ENCODE data around the gene PTRH1.

PTRH1 gene

DNA sequence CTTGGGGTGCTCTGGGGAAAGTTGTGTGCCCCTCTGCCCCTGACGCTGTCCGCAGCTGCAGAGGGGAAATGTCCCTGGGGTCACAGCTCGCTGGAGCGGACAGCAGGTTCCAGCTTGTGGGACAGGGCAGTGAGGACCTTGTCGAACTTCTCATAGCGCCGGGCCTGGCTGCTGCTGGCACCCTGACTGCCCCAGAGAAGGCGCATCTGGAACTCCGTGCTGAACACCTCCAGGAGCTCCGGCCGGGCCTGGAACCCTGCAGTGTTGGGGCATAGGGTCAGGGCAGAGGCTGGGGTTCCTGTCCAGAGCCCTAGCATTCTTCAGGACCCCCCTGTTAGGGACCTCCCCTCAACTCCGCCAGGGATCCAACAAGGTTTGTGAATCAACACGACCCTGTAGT is 23.2 kb upstream of the PTRH1 start:
- DNase-seq (ENCODE audit: low read depth): no peak
- TF ChIP-seq, protein P1, sequence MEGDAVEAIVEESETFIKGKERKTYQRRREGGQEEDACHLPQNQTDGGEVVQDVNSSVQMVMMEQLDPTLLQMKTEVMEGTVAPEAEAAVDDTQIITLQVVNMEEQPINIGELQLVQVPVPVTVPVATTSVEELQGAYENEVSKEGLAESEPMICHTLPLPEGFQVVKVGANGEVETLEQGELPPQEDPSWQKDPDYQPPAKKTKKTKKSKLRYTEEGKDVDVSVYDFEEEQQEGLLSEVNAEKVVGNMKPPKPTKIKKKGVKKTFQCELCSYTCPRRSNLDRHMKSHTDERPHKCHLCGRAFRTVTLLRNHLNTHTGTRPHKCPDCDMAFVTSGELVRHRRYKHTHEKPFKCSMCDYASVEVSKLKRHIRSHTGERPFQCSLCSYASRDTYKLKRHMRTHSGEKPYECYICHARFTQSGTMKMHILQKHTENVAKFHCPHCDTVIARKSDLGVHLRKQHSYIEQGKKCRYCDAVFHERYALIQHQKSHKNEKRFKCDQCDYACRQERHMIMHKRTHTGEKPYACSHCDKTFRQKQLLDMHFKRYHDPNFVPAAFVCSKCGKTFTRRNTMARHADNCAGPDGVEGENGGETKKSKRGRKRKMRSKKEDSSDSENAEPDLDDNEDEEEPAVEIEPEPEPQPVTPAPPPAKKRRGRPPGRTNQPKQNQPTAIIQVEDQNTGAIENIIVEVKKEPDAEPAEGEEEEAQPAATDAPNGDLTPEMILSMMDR (conservative IDR thresholded peaks at IDR 0.05; ENCODE audit: low read length): no peak
- H3K4me3 ChIP-seq (ENCODE audit: low read length): no peak overlapping the region

DNA sequence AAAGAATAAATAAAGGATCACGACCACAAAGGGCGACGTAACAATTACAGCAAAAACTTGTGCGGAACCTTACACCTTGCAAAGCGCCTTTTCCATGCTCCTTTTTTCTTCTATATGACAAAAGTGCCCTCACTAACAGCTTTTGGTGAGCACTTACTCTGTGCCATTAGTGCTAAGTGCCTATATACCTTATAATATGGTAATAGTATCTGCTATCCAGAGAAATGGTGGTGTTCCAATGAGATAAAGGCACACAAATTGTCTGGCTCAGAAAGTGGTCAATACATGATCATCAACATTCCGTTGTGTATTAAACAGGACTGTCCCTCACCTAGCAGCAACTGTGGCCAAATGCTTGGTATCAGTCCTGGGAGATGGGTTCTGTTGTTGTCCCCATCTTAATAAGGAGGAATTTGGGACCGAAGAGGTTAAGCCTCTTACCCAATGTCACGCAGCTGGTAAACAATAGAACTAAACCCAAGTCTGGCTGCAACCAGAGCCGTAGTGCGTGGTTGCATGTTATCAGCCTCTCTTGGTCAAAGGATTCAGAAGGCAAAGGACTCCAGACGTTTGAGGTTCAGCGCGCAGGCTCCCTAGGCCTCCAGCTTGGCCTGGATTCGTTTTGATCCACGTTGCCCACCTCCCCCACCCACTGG is 20.2 kb upstream of the PTRH1 start:
- DNase-seq (ENCODE audit: low read depth): no peak
- H3K4me3 ChIP-seq (ENCODE audit: low read length): no peak overlapping the region
- TF ChIP-seq, protein P1 (conservative IDR thresholded peaks at IDR 0.05; ENCODE audit: low read length): no peak

DNA sequence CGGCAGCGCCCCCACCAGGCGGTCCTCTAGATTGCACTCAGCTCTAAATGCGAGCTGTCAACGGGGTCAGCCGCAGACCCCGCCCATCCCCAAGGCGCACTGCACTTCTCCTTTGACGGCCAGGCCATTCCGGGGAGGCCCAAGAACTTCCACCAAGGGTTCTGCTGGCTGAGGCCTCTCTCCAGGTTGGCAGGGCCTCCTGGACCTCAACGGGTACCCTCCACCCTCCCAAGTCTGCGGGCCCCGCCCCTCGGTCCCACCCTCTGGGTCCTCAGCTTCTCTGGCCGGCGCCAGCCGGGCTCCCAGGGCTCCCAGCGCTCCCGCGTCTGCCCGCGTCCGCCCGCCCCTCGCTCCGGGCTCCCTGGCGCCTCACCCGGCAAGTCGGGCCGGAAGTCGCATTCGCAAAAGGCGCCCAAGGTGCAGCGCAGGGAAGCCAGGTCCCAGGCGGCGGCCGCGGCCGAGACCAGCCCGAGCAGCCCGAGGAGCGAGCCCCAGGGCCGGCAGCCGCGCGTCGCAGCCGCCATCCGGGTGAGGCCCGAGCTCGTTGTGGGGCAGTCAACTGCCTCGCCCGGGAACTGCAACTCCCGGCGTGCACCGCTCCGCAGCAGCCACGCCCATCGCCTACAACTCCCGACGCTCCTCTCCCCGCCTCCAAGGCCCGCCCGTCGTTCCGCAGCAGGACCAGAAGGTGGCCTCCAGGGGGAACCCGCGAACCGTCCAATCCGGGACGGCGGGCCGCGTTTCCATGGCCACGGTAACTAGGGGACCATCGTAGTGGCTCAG is 19.5 kb upstream of the PTRH1 start, which contains the start of gene TOR2A:
Gene TOR2A (minus strand): TSS at position 548 of the 783 bp plus-strand sequence. CDS start 24 bp downstream, at position 524.
- TF ChIP-seq, protein P1 (conservative IDR thresholded peaks at IDR 0.05; ENCODE audit: low read length): peak; percentile 86
- peak; percentile 95 for DNase-seq (ENCODE audit: low read depth)
- peak within 1 kb of the TSS; percentile 80 for H3K4me3 ChIP-seq (ENCODE audit: low read length)

DNA sequence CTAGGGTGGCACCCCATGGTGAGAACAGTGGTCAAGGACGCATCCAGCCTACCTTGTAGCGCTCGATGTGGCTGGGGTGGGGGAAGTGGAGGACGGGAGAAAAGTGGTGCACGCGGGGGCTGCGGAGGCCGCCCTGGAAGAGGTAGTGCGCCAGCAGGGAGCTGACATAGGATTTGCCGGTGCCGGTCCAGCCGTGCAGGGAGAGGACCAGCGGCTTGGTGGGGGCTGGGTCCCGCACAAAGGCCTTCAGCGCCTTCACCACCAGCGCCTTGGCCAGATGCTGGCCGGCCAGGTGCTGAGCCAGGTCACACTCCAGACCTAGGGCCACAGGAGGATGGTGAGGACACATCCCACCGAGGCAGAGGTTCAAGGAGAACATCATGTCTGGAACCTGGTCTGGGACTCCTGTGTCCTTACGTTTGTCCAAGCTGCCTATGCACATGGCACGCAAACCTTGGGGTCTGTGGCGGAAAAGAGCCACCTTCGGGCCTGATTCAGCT is 18.8 kb upstream of the PTRH1 start:
- TF ChIP-seq, protein P1 (conservative IDR thresholded peaks at IDR 0.05; ENCODE audit: low read length): no peak
- no peak for DNase-seq (ENCODE audit: low read depth)
- H3K4me3 ChIP-seq (ENCODE audit: low read length): peak overlapping the region; percentile 80

DNA sequence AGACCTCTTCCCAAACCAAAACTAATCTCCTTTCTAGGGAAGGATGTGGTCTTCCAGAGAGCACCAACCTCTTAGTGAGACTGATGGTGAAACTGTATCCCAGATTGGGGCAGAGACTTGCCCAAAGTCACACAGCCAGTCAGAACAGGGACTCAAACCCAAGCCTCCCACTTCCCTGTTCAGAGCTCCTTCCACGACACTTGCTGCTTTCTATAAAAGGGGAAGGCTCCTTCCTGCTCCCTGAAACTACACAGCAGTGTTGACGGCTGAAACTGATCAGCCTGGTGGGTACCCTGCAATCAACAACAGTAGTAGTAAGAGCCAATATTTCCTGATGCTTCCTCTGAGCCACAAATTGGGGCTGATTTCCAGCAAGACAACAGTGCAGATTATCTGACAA is 18.2 kb upstream of the PTRH1 start:
- H3K4me3 ChIP-seq (ENCODE audit: low read length): no peak overlapping the region
- TF ChIP-seq, protein P1 (conservative IDR thresholded peaks at IDR 0.05; ENCODE audit: low read length): no peak
- no peak for DNase-seq (ENCODE audit: low read depth)

DNA sequence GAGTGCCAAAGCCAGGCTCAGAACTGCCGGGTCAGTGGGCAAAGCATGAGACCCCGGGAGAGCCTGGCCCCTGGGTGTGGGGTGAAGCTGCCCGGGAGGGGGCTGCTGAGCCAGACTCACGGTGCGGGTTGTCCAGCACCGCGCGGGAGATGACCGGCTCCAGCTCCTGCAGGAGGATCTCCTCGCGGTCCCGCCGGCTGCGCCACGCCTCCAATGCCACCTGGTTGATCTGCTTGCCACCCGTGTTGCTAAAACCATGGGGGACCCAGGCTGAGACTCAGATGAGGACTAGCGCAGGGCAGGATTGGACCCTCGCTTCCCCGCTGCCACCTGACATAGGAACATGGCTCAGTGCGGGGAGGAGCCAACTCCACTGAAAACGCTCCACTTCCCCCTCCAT is 17.0 kb upstream of the PTRH1 start:
- no peak overlapping the region for H3K4me3 ChIP-seq (ENCODE audit: low read length)
- TF ChIP-seq, protein P1 (conservative IDR thresholded peaks at IDR 0.05; ENCODE audit: low read length): no peak

More for the DNA sequence above, 17.0 kb upstream of the PTRH1 start:
- no peak for DNase-seq (ENCODE audit: low read depth)
